ENCODE data around the gene A1BG.
"Not testable (repeated sequence)": the region's sequence is repeated elsewhere in the genome, so short reads cannot be mapped to it uniquely, and the experiment has no call there.

Gene A1BG

DNA sequence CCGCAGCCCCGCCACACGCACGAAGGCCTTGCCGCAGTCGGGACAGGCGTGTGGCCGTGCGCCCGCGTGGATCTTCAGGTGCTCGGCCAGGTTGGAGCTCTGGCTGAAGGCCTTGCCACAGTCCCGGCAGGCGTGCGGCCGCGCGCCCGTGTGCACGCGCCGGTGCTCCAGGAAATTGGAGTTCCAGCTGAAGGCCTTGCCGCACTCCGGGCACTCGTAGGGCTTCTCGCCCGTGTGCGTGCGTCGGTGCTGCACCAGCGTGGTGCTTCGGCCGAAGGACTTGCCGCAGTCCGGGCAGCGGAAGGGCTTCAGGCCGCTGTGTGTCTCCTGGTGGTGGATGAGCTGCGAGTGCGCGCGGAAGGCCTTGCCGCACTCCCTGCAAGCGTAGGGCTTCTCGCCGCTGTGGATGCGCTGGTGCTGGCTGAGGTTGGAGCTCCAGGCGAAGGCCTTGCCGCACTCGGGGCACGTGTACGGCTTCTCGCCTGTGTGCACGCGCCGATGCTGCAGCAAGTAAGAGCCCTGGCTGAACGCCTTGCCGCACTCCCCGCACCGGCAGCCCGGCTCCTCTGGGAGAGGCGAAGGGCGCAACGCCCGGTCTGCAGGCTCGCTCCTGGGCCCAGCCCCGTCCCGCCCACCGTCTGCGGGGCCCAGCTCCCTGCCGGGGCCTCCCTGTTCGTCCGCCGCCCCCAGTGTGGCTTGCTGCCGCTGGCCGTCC is 3.6 kb upstream of the A1BG start:
- FAIRE-seq: no peak

DNA sequence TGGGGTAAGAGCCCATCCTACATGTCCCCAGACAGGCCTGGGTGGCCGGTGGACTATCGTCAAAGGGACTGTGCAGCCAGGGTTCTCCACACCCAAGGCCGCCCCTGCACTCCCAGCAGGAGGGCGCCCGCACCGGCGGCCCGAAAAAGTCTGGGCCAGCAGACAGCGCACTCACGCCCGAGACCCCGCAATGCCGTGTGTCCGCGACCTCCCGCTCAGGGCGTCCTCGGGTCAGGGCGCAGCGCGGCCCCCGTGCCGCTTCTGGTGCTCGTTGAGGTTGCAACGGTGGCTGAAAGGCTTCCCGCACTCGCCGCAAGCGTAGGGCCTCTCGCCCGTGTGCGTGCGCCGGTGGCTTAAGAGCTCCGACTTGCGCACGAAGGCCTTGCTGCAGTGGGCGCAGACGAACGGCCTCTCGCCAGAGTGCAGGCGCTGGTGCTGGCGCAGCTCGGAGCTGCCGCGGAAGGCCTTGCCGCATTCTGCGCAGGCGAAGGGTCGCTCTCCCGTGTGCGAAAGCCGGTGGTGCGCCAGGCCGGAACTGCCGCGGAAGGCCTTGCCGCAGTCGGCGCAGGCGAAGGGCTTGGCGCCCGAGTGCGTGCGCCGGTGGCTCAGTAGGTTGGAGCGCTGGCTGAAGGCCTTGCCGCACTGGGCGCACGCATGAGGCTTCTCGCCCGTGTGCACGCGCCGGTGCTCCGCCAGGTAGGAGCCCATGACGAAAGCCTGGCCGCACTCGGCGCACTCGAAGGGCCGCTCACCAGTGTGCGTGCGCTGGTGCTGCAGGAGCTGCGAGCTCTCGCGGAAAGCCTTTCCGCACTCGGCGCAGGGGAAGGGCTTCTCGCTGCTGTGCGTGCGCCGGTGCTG is 2.8 kb upstream of the A1BG start:
- no peak for FAIRE-seq

- FAIRE-seq: no peak
Observed at GRCh38 chr19:58355215-58355796, 2.0 kb upstream of the A1BG start.

GRCh38 chr19:58354478-58355030 is 1.3 kb upstream of the A1BG start:
- FAIRE-seq: no peak

DNA sequence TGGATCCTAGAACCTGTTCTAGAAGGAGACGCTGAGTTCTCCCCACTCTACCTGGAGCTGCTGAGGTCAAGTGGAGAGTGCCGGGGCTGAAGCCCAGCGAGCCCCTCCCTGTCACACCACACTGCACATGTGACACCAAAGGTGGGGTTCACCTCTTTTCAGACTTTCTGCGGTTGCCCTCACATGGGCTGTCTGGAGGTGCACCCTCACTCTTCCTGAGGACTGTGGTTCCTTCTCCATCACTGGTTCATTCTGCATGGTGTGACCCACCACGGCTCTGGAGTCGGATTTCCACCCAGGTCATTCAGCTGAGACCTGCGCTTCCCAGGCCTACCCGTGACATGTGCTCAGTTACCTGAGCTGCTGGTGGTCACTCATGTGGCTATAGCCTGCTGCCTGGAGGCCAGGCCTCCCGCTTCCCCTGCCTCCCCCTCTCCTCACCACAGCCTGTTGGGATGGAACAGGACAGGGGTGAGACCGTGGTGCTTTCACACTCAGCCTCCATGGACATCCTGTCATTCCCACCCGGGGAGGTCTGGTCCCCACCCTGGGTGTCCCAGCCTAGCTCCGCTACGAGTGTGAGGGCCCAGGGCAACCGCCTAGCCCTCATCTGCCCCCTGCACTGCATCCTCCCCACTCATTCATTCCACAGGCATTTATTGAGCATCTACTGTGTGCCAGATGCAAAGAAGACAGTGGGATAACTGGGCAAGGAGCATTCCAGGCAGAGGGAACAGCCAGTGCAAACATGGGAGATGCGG is 605 bp upstream of the A1BG start:
- FAIRE-seq: no peak

- FAIRE-seq: no peak
Observed at GRCh38 chr19:58351990-58352755, 1.1 kb downstream of the A1BG start.

GRCh38 chr19:58351558-58351878 is 1.8 kb downstream of the A1BG start:
- no peak for FAIRE-seq

- no peak for FAIRE-seq
Observed at GRCh38 chr19:58350871-58351557, 2.3 kb downstream of the A1BG start.

- FAIRE-seq: no peak
Observed at GRCh38 chr19:58350001-58350861, 3.1 kb downstream of the A1BG start.

GRCh38 chr19:58349590-58349989 is 3.7 kb downstream of the A1BG start:
- no peak for FAIRE-seq

DNA sequence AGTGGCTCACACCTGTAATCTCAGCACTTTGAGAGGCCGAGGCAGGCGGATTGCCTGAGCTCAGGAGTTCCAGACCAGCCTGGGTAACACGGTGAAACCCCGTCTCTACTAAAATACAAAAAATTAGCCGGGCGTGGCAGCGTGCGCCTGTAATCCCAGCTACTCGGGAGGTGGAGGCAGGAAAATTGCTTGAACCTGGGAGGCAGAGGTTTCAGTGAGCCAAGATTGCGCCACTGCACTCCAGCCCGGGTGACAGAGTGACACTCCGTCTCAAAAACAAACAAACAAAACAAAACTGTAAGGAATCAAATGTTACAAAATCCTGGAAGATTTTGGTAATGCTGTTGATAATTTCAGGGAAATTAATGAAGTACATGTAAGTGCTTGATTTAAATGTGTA is 5.2 kb downstream of the A1BG start:
- FAIRE-seq: not testable (repeated sequence)

- no peak for FAIRE-seq
Observed at GRCh38 chr19:58346961-58347929, 6.0 kb downstream of the A1BG start.

- no peak for FAIRE-seq
Observed at GRCh38 chr19:58345558-58345957, 7.7 kb downstream of the A1BG start.

GRCh38 chr19:58338825-58339558 is 14.3 kb downstream of the A1BG start:
- FAIRE-seq: no peak

- no peak for FAIRE-seq
Observed at GRCh38 chr19:58338336-58338735, 15.0 kb downstream of the A1BG start.

DNA sequence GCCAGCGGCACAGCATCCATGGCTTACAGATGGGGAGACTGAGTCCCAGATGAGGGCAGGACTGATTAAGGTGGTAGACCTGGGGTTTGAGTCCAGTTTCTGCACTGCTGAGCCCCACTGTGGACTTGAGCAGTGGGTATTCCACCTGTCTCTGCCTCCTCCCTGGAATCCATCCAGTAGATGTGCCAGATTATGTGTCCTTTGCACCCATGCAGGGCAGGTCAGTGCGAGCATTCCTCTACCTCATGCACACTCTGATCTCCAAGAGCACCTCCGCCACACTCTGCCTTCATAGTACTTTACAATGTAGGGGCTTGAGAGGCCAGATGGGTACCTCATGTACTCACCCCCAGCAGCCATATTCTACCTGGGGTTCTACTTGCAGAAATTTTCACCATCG is 16.5 kb downstream of the A1BG start:
- no peak for FAIRE-seq

GRCh38 chr19:58336216-58336615 is 17.1 kb downstream of the A1BG start:
- FAIRE-seq: no peak

DNA sequence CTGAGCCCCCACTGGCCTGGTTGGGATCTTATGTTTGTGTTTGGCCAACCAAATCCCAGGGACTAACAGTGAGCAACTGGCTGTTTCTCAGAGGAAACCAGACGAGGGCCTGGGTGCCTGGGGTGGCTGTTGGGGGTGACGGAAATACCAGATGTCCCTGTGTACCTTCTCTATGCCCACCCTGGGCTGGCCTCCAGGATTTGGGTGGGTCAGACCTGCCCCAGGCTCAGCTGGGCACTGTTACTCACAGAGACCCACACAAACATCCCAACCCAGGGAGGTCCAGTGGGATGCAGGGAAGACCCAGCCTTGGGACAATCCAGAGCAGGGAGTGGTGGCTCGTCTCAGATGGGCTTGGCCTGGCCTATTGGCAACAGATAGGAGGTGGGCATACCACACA is 17.7 kb downstream of the A1BG start:
- FAIRE-seq: no peak

Measured in G401.6 (cell line).